ENCODE measurements around the gene TSPAN14. TPM values are rescaled to one million over a fixed set of nuclear protein-coding genes. Genes with fewer than 3 reads are reported as not detected.

Gene TSPAN14
- total RNA-seq, 1 experiment from 2014 or later: 73.5 TPM

DNA sequence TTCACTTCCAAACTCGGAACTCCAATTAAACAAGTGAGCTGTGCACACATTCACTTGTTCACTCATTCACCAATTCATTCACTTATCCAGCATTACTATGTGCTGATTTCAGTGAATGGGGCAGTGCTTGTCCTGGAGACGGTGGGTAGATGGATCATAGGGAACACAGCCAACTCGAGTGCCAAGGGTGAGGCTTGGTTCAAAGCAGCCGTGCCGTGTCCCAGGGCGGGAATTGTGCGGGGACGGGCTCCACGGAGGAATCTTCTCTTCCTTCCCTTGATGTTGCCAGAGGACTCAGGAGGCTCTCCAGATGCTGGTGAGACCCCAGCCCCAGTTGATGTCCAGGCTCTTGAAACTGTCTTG lies 86.5 kb downstream of the TSPAN14 start (continued):
- TF ChIP-seq, protein P1, sequence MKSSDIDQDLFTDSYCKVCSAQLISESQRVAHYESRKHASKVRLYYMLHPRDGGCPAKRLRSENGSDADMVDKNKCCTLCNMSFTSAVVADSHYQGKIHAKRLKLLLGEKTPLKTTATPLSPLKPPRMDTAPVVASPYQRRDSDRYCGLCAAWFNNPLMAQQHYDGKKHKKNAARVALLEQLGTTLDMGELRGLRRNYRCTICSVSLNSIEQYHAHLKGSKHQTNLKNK (CRISPR knock-in tag; IDR thresholded peaks at IDR 0.05): no peak
- no peak for TF ChIP-seq CREM (CRISPR knock-in tag; IDR thresholded peaks at IDR 0.05)

GRCh38 chr10:80540981-80541750 lies 87.1 kb downstream of the TSPAN14 start:
- H3K27ac Mint-ChIP-seq: no peak overlapping the region
- peaks cover 9% of the 10 kb centered on the region for H3K9me3 Mint-ChIP-seq
- no peak for ATAC-seq
- no peak for DNase-seq (ENCODE audit: low spot score)
- ChIA-PET CTCF (interaction anchor here (1.6 to 1.8 kb wide), 2 partner anchors 36 to 55 kb away, joined by 3 to 5 read pairs; no protein-coding TSS in a partner anchor), POLR2A (no interaction called here)
- H3K27me3 Mint-ChIP-seq (ENCODE audit: low read depth): peaks cover 6% of the 10 kb centered on the region
- no peaks in the 10 kb centered on the region for H3K4me1 Mint-ChIP-seq
- TF ChIP-seq FOXP1 (CRISPR knock-in tag; IDR thresholded peaks at IDR 0.05; ENCODE audit: borderline replicate concordance) (no peak), TEAD4 (CRISPR knock-in tag; IDR thresholded peaks at IDR 0.05) (no peak), TCF7 (CRISPR knock-in tag; IDR thresholded peaks at IDR 0.05; ENCODE audit: low read depth) (no peak), RORB (CRISPR knock-in tag; IDR thresholded peaks at IDR 0.05) (no peak), NFE2L1 (CRISPR knock-in tag; IDR thresholded peaks at IDR 0.05) (no peak), MXD4 (CRISPR knock-in tag; IDR thresholded peaks at IDR 0.05; ENCODE audit: borderline replicate concordance) (no peak), ZNF281 (CRISPR knock-in tag; IDR thresholded peaks at IDR 0.05) (no peak), CBFB (CRISPR knock-in tag; IDR thresholded peaks at IDR 0.05; ENCODE audit: low read depth) (no peak), ARID4B (CRISPR knock-in tag; IDR thresholded peaks at IDR 0.05; ENCODE audit: borderline replicate concordance) (no peak), GABPB1 (CRISPR knock-in tag; IDR thresholded peaks at IDR 0.05) (no peak), MLX (CRISPR knock-in tag; IDR thresholded peaks at IDR 0.05) (no peak), NFYB (CRISPR knock-in tag; conservative IDR thresholded peaks at IDR 0.05; ENCODE audit: low read depth) (no peak), ZNF138 (CRISPR knock-in tag; conservative IDR thresholded peaks at IDR 0.05) (no peak), JAZF1 (CRISPR knock-in tag; IDR thresholded peaks at IDR 0.05) (no peak)
- TF ChIP-seq, protein P2, sequence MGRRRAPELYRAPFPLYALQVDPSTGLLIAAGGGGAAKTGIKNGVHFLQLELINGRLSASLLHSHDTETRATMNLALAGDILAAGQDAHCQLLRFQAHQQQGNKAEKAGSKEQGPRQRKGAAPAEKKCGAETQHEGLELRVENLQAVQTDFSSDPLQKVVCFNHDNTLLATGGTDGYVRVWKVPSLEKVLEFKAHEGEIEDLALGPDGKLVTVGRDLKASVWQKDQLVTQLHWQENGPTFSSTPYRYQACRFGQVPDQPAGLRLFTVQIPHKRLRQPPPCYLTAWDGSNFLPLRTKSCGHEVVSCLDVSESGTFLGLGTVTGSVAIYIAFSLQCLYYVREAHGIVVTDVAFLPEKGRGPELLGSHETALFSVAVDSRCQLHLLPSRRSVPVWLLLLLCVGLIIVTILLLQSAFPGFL (CRISPR knock-in tag; IDR thresholded peaks at IDR 0.05; ENCODE audit: borderline replicate concordance): no peak
- TF ChIP-seq, protein P3, sequence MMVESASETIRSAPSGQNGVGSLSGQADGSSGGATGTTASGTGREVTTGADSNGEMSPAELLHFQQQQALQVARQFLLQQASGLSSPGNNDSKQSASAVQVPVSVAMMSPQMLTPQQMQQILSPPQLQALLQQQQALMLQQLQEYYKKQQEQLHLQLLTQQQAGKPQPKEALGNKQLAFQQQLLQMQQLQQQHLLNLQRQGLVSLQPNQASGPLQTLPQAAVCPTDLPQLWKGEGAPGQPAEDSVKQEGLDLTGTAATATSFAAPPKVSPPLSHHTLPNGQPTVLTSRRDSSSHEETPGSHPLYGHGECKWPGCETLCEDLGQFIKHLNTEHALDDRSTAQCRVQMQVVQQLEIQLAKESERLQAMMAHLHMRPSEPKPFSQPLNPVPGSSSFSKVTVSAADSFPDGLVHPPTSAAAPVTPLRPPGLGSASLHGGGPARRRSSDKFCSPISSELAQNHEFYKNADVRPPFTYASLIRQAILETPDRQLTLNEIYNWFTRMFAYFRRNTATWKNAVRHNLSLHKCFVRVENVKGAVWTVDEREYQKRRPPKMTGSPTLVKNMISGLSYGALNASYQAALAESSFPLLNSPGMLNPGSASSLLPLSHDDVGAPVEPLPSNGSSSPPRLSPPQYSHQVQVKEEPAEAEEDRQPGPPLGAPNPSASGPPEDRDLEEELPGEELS (CRISPR knock-in tag; IDR thresholded peaks at IDR 0.05): no peak
- TF ChIP-seq, protein P4, sequence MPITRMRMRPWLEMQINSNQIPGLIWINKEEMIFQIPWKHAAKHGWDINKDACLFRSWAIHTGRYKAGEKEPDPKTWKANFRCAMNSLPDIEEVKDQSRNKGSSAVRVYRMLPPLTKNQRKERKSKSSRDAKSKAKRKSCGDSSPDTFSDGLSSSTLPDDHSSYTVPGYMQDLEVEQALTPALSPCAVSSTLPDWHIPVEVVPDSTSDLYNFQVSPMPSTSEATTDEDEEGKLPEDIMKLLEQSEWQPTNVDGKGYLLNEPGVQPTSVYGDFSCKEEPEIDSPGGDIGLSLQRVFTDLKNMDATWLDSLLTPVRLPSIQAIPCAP (CRISPR knock-in tag; IDR thresholded peaks at IDR 0.05): no peak
- TF ChIP-seq, protein P5, sequence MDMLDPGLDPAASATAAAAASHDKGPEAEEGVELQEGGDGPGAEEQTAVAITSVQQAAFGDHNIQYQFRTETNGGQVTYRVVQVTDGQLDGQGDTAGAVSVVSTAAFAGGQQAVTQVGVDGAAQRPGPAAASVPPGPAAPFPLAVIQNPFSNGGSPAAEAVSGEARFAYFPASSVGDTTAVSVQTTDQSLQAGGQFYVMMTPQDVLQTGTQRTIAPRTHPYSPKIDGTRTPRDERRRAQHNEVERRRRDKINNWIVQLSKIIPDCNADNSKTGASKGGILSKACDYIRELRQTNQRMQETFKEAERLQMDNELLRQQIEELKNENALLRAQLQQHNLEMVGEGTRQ (CRISPR knock-in tag; IDR thresholded peaks at IDR 0.05): no peak
- TF ChIP-seq, protein P6, sequence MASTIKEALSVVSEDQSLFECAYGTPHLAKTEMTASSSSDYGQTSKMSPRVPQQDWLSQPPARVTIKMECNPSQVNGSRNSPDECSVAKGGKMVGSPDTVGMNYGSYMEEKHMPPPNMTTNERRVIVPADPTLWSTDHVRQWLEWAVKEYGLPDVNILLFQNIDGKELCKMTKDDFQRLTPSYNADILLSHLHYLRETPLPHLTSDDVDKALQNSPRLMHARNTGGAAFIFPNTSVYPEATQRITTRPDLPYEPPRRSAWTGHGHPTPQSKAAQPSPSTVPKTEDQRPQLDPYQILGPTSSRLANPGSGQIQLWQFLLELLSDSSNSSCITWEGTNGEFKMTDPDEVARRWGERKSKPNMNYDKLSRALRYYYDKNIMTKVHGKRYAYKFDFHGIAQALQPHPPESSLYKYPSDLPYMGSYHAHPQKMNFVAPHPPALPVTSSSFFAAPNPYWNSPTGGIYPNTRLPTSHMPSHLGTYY (CRISPR knock-in tag; IDR thresholded peaks at IDR 0.05): no peak
- H3K36me3 Mint-ChIP-seq: peaks cover 4% of the 10 kb centered on the region; the same call in 1 of the 2 replicates
- H3K4me3 Mint-ChIP-seq: no peak overlapping the region

All from WTC11 (cell line).